Kidney capillary endothelial cell (primary cell): ENCODE measurements around the gene SKIDA1.

ENCODE experiments used
- DNase-seq: peaks from one replicate; pipeline ENCODE4 v3.0.0-alpha.2; 2018; ENCODE audit warnings: low spot score

Gene SKIDA1

GRCh38 chr10:21501731-21502347 is 23.6 kb downstream of the SKIDA1 start:
- no peak for DNase-seq

GRCh38 chr10:21501091-21501490 is 24.4 kb downstream of the SKIDA1 start:
- no peak for DNase-seq

GRCh38 chr10:21500578-21500910 is 24.9 kb downstream of the SKIDA1 start:
- DNase-seq = no peak

GRCh38 chr10:21499701-21500577 is 25.5 kb downstream of the SKIDA1 start:
- DNase-seq = no peak

- no peak for DNase-seq
Measured at GRCh38 chr10:21498986-21499385, 26.5 kb downstream of the SKIDA1 start.

- DNase-seq = no peak
Measured at GRCh38 chr10:21498377-21498776, 27.1 kb downstream of the SKIDA1 start.

GRCh38 chr10:21497177-21497807 is 28.2 kb downstream of the SKIDA1 start:
- peak; percentile 87 for DNase-seq

- no peak for DNase-seq
Measured at GRCh38 chr10:21496343-21497176, 28.9 kb downstream of the SKIDA1 start.

- peak; percentile 75 for DNase-seq
Measured at GRCh38 chr10:21495752-21496342, 29.6 kb downstream of the SKIDA1 start.

- DNase-seq = peak; percentile 39
Measured at GRCh38 chr10:21495002-21495751, 30.3 kb downstream of the SKIDA1 start.

- DNase-seq = no peak
Measured at GRCh38 chr10:21494191-21495001, 31.1 kb downstream of the SKIDA1 start.

- DNase-seq = no peak
Measured at GRCh38 chr10:21493784-21494183, 31.7 kb downstream of the SKIDA1 start.

- no peak for DNase-seq
Measured at GRCh38 chr10:21492421-21492820, 33.1 kb downstream of the SKIDA1 start.

- DNase-seq = no peak
Measured at GRCh38 chr10:21490711-21491105, 34.8 kb downstream of the SKIDA1 start.

- no peak for DNase-seq
Measured at GRCh38 chr10:21490028-21490710, 35.3 kb downstream of the SKIDA1 start.

- DNase-seq = no peak
Measured at GRCh38 chr10:21488957-21489446, 36.5 kb downstream of the SKIDA1 start.

GRCh38 chr10:21488246-21488956 is 37.1 kb downstream of the SKIDA1 start:
- no peak for DNase-seq

- DNase-seq = no peak
Measured at GRCh38 chr10:21487416-21488180, 37.9 kb downstream of the SKIDA1 start.
